Esophagus mucosa (tissue), 1 donor: Measurements from ENCODE around the gene NAA35. TPM values are rescaled to one million over a fixed set of nuclear protein-coding genes. Genes with fewer than 3 reads are reported as not detected.
"Not testable (repeated sequence)": the region's sequence is repeated elsewhere in the genome, so short reads cannot be mapped to it uniquely, and the experiment has no call there.

ENCODE experiments used
- ATAC-seq: fragments of 200-7000 bp; cut with Tn5 transposase; one replicate; pipeline ENCODE4 v1.9.1; 2020
- total RNA-seq: library from RNA; stranded (reverse); gene quantifications from one replicate; pipeline ENCODE4 v1.2.4, GENCODE V29; 2023
- donor health status: DM: yes; HTN: yes; CAD: no.

The NAA35 gene
- total RNA-seq, result 17.3 TPM

- ATAC-seq, result peak; percentile 98
These were observed at the start of gene NAA35 for GRCh38 chr9:85940832-85941621. Gene NAA35 (plus strand): TSS chr9:85941146. CDS start chr9:85942160, 1,014 bp downstream.

GRCh38 chr9:85892401-85892800 lies 48.5 kb upstream of the NAA35 start:
- ATAC-seq, result no peak

GRCh38 chr9:85895685-85896084 lies 45.3 kb upstream of the NAA35 start:
- no peak for ATAC-seq

GRCh38 chr9:85897848-85898247 lies 43.1 kb upstream of the NAA35 start:
- no peak for ATAC-seq

- no peak for ATAC-seq
These were observed 42.6 kb upstream of the NAA35 start for GRCh38 chr9:85898332-85898731.

GRCh38 chr9:85899388-85899787 lies 41.6 kb upstream of the NAA35 start:
- no peak for ATAC-seq

- no peak for ATAC-seq
These were observed 40.3 kb upstream of the NAA35 start for GRCh38 chr9:85900504-85901201.

GRCh38 chr9:85904975-85905374 lies 36.0 kb upstream of the NAA35 start:
- no peak for ATAC-seq

- ATAC-seq, result no peak
These were observed 35.0 kb upstream of the NAA35 start for GRCh38 chr9:85905957-85906356.

- ATAC-seq, result no peak
These were observed 31.6 kb upstream of the NAA35 start for GRCh38 chr9:85909390-85909789.

- ATAC-seq, result no peak
These were observed 26.8 kb upstream of the NAA35 start for GRCh38 chr9:85914108-85914507.

- ATAC-seq, result no peak
These were observed 23.2 kb upstream of the NAA35 start for GRCh38 chr9:85917756-85918155.

GRCh38 chr9:85925493-85925892 lies 15.5 kb upstream of the NAA35 start:
- no peak for ATAC-seq

GRCh38 chr9:85927076-85927475 lies 13.9 kb upstream of the NAA35 start:
- no peak for ATAC-seq

GRCh38 chr9:85931495-85931894 lies 9.5 kb upstream of the NAA35 start:
- no peak for ATAC-seq

- ATAC-seq, result not testable (repeated sequence)
These were observed 5.0 kb upstream of the NAA35 start for GRCh38 chr9:85935950-85936349.

- no peak for ATAC-seq
These were observed 593 bp upstream of the NAA35 start for GRCh38 chr9:85940275-85940831.

GRCh38 chr9:85941622-85941940 lies 635 bp downstream of the NAA35 start:
- no peak for ATAC-seq

GRCh38 chr9:85941966-85942912 lies 1.3 kb downstream of the NAA35 start:
- no peak for ATAC-seq

GRCh38 chr9:85942913-85943709 lies 2.2 kb downstream of the NAA35 start:
- ATAC-seq, result no peak

GRCh38 chr9:85943757-85944430 lies 2.9 kb downstream of the NAA35 start:
- no peak for ATAC-seq
